Middle frontal gyrus (tissue), 1 donor: ENCODE measurements around the gene PITPNC1.
"Not testable (repeated sequence)": the region's sequence is repeated elsewhere in the genome, so short reads cannot be mapped to it uniquely, and the experiment has no call there.

ENCODE experiments used
- DNase-seq: peaks from one replicate; pipeline ENCODE4 v3.0.0-alpha.2; 2015; ENCODE audit warnings: low spot score; ENCODE audit errors: extremely low spot score

Gene PITPNC1

DNA sequence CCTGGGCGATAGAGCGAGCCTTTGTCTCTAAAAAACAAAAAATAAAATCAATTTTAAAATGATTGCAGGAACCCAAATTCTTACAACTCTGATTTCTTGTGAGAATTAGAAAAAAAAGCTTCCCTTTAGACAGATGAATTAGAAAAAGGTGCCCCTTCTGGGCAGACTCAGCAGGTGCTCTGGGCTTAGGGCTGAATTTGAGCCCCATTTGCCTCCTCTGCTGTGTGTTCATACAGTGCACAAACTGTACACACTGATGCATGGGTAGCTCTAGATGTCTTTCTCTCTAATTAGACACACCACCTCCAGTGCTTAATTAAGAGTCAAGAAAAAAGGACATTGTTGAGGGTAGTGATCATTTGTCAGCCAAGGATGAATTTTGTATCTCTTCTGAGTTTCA lies 302.1 kb downstream of the PITPNC1 start:
- DNase-seq: no peak

DNA sequence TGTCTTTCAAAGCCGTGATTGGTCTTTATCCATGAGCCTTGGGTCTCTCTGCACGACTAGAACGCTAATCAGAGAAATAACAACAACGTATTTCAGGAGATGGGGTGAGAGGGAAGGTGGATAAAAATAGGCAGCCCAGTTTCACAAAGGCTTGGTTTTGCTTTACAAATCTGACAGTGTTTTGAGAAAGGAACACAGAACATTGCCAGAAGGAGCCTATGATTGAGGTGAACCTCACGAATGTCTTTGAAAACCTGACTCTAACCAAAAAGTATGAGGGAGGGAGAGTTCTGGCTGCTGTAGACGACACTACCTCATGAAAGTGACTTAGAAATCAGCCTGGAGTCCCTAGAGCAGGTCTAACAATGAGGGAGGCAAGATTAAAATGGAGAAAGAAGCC lies 302.6 kb downstream of the PITPNC1 start:
- no peak for DNase-seq

DNA sequence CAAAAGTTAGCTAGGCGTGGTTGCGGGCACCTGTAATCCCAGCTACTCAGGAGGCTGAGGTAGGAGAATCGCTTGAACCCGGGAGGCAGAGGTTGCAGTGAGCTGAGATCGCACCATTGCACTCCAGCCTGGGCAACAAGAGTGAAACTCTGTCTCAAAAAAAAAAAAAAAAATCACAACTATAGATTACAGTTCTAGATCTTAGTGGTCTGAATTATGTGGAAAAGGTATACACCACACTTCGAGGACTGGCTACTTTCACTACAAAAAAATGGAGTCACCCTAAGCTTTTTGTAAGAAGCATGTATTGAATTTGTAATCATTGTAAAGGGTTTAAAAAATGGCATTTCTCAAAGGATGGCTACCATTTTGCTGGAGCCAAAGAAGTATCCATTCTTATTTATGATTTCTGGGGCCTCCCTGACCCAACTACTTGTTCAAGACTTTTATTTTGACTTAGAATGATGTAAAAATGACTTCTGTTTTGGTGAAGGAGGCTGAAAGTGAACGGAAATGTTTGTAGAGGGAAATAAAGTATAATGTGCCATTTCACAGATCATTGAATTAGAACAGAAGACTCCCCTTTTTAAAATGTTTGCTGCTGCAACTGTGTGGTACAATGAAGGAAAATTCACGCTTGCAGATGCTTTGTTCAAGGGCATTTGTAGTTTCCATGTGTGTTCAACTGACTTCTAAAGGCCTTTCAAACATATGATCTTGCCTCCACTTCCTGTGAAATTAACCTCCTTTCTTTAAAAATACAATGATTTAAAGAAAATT lies 303.6 kb downstream of the PITPNC1 start:
- DNase-seq: no peak

DNA sequence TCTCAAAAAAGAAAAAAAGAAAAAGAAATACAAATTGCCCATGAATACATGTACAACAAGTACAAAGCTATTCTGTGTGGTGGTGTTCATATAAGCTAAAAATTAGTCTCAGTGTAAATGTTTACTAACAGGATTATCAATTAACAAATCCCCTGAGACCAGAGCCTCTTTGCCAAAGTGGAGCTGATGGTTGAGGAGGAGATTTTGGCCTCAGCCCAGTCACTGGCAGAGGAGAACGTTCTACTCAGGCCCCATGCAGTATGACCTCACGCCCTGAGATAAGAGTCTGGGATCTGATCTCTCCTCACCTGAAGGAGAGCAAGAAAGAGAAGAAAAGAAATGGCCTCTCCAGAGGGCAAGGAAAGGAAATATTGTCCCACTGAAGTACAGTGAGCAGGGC lies 305.1 kb downstream of the PITPNC1 start:
- no peak for DNase-seq

DNA sequence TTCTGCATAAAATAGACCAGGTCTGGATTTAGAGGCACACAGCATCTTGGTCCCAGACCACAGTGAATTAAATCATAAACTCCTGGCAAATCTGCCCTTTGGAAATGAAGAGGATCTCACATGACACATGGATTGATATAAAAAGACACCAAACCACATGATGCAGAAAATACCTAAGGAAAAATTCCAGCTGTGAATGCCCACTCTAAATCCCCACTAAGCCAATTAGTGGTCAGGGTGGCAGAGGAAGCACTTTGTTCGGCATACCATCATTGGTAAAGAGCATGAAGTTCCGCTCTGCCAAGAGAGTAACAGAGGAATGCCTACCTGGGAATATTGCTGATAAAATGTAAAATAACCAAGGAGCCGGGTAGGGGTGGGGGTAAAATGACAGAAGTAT lies 308.3 kb downstream of the PITPNC1 start:
- no peak for DNase-seq

DNA sequence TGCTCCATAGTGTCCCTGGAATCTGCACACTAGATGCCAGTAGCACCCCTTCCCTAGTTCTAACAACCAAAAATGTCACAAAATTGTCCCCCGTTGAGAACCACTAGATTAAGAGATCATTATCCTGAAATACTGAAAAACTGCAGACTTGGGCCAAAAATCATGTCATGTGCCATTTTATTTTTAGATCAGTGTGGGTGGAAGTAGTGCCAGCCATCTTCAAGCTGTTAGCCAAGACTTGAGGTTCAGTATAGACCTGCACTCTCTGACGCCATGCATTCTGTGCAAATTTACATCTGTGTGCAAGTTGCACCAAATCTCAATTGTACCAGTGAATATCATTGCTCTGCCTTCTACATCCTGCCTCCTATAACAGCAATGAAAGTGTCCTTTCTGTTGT lies 309.2 kb downstream of the PITPNC1 start:
- DNase-seq: no peak

DNA sequence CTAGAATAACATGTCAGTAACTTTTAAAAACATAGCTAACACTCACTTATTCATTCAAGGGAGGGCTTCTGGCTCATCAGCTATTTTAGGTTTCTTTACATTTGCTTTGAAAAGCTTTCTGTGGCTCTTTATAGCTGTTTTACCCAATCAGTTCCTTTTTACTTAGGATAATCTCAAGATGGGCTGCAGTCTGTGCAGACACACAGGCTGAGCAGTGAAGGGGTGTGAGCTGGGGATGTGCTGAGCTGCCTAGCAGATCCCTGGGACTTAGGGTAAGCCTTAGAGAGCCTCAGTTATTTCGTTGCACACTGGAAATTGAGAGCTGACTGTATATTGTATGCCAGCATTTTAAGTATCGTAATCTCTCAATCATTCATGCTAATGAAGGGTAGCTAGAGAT lies 310.4 kb downstream of the PITPNC1 start:
- DNase-seq: no peak

DNA sequence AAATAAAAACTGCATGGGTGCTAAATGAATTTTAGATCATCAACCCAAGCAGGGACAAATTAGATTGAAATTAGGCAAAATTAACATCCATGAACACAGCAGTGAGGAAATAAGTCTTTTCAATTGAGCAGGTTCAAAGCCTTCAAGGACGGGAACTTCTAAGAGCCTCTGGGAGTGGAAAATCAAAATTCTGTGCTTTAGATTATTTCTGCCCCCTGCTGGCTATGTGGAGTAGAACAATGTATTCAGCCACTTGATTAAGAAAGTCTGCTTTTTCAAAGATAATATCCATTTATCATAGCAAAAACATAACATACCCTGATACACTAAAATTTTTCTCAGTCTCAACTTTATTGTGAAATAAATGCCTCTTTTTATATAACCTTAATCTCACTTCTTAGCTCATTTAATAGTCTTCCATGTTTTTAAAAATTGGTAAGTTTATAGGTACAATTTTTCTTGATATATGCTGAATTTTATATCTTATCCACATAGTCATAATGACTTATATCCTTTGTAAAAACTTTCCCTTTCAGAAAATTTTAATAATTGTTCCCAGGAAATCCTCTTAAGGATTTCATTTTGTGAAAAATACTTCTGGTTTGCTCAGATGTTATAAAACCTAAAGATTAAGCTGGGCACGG lies 312.6 kb downstream of the PITPNC1 start:
- DNase-seq: peak; percentile 66

DNA sequence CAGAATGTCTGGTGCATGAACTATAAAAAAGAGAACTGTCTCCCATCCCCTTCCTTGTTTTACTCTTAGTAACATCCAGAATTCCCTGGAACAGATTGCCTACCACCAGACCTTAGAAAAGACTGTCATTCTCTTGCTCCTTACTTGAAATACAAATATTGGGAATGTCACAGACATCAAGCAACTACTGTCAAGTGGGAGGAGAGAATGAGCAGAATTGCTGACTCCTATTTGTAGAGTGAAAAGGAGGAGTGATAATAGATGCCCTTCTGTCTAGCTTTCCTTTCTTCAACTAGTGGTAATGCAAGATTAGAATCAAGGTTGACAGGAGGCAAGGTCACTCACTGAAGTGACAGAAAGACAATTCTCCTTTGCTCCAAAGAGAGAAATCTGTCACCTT lies 316.7 kb downstream of the PITPNC1 start:
- DNase-seq: no peak

DNA sequence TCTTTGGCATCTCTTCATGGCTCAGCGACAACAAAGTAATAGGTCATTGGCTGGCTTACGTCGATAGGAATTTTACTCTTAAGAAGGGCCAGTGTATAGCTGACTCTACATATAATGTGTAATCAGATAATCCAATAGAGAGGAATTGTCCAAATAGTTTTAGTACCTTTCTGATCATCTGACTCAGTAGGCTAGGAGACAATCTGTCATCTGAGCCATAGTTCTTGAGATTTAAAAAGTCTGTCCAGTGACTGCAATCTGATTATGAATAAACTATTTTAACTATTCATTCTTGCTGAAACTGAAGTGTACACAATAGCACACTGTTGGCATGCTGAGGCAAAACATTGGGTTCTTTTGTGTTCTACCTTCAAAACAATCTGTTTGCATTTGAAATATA lies 319.3 kb downstream of the PITPNC1 start:
- no peak for DNase-seq

DNA sequence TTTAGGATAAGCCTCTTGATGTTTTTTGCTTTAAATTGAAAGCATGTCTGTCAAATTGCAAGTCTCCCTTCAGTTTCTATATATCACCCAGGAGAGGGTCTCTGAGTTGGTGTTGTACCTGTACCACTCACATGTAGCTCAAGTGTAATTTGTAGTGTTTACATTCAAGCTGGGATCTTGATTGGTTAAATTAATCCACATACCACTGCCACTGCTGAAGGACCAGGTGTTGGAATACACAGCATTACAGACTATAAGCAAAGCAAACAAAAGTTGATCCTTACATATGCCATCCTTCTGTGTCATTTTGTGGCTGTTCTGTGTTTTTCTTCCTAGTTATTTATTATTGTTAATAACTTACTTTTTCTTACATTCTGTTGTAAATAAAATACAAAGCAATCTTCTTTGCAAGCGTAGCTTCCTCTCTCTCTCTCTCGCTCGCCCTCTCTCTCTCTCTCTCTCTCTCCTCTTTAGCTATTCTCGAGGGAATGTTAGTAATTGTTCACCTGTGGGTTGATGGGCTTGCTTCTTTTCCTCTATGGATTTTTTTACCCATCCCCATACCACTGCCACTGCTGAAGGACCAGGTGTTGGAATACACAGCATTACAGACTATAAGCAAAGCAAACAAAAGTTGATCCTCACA lies 319.9 kb downstream of the PITPNC1 start:
- DNase-seq: no peak

DNA sequence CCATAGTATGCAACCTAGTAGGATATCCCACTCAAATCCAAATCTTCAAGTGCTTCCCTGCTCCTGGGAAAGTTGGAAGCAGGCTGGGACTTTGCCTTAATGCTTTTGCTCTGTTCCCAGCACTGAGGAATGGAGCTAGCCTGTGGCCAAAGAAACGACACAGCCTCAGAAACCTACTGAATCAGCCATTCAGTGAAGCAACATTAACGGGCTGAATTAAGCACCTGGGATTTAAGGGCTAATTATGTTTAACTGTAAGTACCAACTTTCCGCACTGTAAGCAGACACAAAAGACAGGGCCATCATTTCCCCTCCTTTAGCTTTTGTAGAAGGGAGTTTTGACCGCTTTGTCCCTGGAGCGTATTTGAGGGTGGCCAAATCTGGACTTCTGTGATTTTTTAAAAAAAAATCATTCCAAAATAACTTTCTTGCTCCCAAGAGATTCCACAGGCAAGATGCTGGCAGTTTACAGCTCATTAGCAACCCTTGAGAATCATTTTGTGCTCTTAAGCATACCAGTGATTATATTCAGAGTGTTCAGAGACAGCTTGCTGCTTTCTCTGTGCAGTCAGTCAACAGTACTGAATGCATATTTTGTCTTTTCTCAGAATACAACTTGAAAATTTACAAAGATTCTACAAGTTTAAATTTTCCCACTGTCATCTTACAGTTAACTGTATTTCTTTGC lies 323.1 kb downstream of the PITPNC1 start:
- DNase-seq: no peak

DNA sequence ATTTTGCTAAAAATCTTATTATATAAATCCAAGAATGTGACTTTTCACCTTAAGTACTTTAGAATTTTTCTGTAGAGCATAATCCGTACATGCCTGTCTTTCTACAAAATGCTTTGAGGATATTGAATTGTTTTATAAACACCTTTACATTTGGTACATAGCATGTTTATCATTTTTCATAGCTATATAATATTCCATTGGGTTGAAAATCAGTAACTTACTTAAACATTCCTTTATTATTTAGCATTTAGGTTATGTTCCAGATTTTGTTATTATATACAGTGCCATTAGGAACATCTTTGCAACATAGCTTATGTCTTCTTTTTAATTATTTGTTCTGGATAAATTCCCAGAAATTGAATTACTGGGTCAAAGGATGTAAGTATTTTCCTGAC lies 323.6 kb downstream of the PITPNC1 start:
- no peak for DNase-seq

DNA sequence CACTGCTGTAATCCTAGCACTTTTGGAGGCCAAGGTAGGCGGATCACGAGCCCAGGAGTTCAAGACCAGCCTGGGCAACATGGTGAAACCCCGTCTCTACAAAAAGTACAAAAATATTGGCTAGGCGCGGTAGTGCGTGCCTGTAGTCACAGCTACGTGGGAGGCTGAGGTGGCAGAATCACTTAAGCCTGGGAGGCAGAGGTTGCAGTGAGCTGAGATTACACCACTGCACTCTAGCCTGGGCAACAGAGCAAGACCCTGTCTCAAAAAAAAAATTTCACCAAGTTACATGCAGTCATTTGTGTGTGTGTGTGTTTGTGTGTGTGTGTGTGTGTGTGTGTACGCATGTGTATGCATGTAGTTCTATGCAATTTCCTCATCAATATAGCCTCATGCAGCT lies 325.8 kb downstream of the PITPNC1 start:
- not testable (repeated sequence) for DNase-seq

DNA sequence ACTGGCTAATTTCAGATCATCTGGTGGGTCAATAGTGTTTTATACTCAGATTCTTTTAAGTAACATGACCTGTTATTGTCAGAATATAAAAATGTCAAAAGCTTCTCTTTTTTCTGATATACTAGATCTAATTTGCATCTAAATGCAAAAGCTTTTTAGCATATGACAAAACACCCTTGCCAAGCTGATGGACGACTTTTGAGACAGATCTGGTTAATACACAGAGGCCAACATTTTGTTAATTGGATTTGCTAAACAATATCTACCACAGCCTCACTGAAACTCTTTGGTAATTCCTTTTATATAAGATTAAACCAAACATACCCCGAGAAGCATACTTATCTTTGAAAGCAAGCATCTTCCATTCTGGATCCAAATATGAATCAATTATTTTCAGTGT lies 330.4 kb downstream of the PITPNC1 start:
- DNase-seq: no peak

DNA sequence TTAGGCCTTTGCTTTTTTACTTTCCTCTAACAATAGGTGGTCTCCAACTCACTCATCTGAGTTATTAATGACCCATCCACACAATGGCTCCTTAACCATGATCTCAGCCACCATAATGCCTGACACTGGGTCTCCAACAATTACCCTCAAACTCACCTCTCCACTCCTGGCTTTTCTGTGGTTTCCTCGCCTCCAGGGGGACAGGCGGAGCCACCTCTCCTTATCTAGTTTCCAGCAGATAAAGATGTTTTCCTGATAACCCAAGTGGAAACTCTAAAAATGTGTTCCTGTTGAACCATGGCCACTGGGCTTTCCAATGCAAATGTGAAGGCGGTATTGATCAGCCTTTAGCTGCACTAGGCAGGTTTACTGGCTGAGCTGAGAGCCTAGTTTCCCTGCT lies 331.3 kb downstream of the PITPNC1 start:
- no peak for DNase-seq

DNA sequence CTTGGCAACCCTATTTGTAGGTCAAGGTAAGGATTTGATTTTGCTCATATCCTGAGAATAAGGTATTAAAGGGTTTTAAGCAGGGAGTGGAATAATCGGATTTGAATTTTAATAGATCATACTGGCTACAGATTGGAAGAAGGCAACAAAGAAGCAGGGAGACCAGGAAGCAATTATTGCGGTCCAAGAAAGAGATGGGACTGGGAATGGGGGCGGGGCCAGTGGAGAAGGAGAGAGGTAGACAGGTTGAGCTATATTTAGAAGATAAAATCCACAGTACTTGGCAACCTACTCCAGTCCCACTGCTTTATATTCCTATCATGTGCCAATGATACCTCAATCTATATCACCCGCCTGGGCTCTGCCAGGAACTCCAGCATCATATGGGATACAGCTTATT lies 334.8 kb downstream of the PITPNC1 start:
- no peak for DNase-seq

DNA sequence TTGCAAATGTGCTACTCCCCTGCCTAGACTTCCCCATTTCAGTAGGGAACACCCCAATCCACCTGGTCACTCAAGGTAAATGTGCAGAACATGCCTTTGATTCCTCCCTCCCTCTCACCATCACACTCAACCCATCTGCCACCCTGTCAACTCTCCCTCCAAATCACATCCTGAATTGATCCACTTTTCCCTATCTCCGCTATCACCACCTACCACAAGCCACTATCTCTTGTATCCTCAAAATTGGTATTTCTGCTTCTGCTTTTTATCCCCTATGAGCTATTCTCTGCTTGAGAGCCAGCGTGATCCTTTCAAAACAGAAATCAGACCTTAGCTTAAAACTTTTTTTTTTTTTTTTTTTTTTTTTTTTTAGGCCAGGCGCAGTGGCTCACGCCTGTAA lies 335.3 kb downstream of the PITPNC1 start:
- no peak for DNase-seq

DNA sequence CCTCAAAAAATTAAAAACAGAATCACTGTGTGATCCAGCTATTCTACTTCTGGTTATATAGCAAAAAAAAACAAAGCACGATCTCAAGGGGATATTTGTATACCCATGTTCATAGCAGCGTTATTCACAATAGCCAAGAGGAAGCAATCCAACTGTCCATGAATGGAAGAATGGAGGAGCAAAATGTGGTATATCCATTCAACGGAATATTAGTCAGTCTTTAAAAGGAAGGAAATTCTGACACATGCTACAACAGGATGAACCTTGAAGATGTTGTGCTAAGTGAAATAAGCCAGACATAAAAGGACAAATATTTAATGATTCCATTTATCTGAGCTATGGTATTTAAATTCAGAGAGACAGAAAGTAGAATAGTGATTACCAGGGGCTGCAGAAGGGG lies 336.1 kb downstream of the PITPNC1 start:
- no peak for DNase-seq

DNA sequence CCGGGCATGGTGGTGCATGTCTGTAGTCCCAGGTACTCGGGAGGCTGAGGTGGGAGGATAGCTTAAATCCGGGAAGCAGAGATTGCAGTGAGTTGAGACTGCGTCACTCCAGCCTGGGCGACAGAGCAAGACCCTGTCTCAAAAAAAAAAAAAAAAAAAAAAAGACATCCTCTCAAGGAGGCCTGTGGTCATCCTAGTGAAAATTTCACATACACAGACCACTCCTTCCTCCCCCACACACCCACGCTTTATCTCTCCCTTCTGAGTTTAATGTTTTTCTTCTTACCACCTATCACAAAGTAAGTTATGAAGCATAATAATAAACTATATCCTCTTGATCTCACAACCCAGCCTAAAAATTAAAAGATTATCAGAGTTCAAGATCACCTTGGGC lies 339.3 kb downstream of the PITPNC1 start:
- no peak for DNase-seq

DNA sequence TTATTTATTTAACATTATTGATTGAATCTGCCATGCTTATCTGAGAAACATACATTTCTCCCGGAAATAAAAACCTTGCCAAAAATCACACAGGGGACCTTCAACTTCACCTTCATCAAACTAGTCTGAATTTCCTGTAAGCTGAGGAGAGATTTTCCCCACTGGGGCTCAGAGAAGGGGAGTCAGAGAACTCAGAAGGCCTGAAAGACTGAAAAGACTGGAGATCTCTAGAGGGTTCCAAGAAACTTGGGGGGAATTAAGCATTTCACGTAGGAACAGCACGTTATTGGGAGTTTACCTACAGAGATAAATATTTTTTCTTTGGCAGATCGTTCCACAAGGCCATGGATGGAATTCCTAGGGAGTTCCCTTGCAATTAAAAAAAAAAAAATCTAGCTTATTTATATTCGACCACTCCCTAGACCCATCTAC lies 340.1 kb downstream of the PITPNC1 start:
- no peak for DNase-seq
